ENCODE results near the gene BRSK2.

DNA sequence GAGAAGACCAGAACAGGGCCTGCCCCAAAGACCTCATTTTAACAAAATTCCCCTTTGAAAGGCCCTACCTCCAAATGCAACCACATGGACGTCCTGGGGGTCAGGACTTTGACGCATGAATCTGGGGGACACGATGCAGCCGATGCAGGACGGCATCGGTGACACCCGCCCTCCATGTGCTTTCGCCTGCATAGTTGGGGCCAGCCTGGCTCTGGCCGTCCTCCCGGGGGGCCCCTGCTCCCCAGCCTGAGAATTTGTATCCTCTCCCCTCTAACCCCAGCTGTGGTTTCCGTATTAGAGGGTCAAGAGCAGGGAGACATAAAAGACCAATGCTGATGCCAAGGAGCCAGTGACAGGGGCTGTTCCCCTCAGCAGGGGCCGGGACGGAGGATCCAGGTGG is 18.4 kb upstream of the BRSK2 start:
- TF ChIP-seq POLR2A (IDR thresholded peaks at IDR 0.05), result no peak
- TF ChIP-seq, protein P1, sequence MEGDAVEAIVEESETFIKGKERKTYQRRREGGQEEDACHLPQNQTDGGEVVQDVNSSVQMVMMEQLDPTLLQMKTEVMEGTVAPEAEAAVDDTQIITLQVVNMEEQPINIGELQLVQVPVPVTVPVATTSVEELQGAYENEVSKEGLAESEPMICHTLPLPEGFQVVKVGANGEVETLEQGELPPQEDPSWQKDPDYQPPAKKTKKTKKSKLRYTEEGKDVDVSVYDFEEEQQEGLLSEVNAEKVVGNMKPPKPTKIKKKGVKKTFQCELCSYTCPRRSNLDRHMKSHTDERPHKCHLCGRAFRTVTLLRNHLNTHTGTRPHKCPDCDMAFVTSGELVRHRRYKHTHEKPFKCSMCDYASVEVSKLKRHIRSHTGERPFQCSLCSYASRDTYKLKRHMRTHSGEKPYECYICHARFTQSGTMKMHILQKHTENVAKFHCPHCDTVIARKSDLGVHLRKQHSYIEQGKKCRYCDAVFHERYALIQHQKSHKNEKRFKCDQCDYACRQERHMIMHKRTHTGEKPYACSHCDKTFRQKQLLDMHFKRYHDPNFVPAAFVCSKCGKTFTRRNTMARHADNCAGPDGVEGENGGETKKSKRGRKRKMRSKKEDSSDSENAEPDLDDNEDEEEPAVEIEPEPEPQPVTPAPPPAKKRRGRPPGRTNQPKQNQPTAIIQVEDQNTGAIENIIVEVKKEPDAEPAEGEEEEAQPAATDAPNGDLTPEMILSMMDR (IDR thresholded peaks at IDR 0.05), result no peak
